AG09309 (cell line): ENCODE data around the gene STAM.

Experiments used
- DNase-seq: peaks from one replicate; pipeline ENCODE4 v3.0.0-alpha.2; 2010; ENCODE audit warnings: low read depth
- H3K4me3 ChIP-seq: 2 replicates; pipeline ENCODE4 v1.5.1; 2011; ENCODE audit warnings: mild to moderate bottlenecking, low read depth, low read length, moderate library complexity; ENCODE audit not compliant: control insufficient read depth
- CTCF ChIP-seq: IDR thresholded peaks from 2 replicates; pipeline ENCODE4 v1.5.1; 2011; ENCODE audit warnings: mild to moderate bottlenecking, low read depth, low read length, inconsistent platforms; ENCODE audit not compliant: insufficient read depth, control insufficient read depth; ENCODE audit errors: missing control alignments

STAM gene

GRCh38 chr10:17661510-17661909 lies 17.6 kb downstream of the STAM start:
- H3K4me3 ChIP-seq, result no peak overlapping the region
- no peak for TF ChIP-seq CTCF
- no peak for DNase-seq

DNA sequence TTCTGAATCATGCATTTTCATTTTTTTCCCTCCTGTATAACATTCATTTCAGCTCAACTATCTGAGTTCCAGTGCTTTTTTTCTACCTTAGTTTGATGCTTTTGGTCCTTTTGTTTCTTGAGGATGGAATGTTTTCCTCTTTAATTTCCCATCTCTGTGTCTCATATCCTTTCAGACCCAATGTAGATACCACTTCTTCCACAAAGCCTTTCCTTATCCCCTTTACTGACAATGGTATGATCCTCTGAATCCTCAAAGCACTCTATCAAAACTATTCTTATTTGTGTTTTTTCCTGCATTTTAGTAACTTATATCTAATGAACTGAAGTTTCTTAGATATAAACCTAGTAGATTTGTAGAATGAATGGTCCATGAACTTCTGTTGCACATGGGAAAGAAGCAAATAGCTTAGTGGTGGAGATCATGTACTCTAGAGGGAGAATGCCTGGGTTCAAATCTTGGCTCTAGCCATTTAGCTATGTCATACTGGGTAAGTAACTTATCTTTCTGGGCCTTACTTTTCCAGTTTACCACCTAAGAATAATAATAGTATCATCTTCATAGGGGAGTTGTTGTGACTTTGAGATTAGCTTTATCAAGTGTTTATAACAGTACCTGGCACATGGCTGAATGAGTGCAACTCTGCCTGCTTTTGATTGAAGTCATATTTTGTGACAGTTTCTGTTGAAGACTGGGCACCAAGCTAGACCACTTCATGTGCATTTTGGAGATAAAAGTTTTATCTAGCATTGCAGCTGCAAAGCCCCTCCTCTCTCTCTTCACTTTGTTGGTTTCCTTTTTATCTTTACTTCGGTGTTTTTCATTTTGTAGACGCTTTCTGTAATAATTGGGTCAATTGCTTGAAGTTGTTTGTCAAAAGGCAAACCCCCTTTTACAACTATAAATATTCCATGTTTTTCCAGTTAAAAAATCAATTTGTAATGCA lies 18.5 kb downstream of the STAM start:
- no peak for TF ChIP-seq CTCF
- DNase-seq, result no peak
- no peak overlapping the region for H3K4me3 ChIP-seq

DNA sequence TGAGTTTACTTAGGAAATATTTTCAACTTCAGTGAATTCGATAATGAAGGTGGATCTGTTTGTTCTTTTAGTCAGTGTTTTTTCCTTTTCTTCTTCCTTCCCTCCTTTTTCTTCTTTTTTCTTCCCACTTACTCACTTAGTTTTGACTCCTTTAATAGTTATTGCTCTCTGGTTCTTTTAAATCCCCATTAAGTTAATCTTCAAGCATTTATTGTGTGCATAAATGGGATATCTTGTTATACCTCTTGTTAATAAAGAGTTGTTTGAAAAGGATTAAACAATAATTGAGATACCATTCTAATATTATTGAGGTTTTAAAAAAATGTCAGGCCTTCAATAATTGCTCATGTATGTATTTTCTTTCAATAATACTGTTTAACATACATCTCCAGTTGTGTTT lies 19.5 kb downstream of the STAM start:
- DNase-seq, result no peak
- no peak for TF ChIP-seq CTCF
- no peak overlapping the region for H3K4me3 ChIP-seq

DNA sequence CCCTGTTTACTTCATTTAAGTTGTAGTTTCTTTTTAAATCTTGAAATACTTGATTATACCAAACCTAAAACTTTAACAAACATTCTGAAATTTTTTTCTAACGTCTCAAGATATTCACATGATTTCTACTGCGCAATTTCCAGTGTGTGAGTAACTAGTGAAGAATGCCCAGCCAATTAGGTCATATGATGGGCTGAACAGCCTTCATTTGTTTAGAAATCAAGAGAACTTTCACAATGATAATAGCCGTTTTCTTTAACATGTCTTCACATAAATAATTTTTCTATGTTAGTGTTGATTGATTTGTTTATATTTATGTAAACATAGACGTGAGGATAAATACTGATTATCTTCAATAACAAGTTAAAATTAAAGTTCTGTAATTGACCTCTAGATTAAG lies 21.8 kb downstream of the STAM start:
- peak; percentile 69 for DNase-seq
- no peak overlapping the region for H3K4me3 ChIP-seq
- TF ChIP-seq CTCF, result no peak

GRCh38 chr10:17668435-17669184 lies 24.7 kb downstream of the STAM start:
- DNase-seq, result no peak
- no peak for TF ChIP-seq CTCF
- H3K4me3 ChIP-seq, result no peak overlapping the region

DNA sequence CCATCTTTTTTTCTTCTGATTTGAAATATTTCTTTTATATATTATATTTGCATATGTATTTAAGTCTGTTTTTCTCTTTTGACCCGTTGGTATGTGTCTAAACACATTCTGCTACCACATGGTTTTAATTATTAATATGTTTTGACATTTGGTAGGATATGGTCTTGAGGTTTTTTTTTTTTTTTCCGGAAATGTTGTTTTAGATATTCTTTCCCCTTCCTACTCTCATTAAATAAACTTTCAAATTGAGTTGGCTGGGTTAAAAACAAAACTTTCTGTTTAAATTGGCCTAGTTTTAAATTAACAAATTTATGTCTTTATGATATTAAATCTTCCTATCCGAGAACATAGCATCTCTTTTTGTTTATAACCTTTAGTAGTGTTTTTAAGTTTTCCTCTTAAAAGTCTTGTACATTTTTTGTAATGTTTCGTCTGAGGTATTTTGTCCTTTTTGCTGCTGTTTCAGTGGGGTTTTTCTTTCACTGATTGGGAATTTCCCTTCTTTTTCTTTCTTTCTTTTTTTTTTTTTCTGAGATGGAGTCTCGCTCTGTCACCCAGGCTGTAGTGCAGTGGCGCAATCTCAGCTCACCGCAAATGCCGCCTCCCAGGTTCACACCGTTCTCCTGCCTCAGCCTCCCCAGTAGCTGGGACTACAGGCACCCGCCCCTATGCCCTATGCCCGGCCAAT lies 25.4 kb downstream of the STAM start:
- no peak for TF ChIP-seq CTCF
- DNase-seq, result no peak
- H3K4me3 ChIP-seq, result no peak overlapping the region
